ENCODE results near the gene NPEPL1.

Gene NPEPL1

GRCh38 chr20:58708246-58708931 is 15.8 kb downstream of the NPEPL1 start:
- TF ChIP-seq, protein P1, sequence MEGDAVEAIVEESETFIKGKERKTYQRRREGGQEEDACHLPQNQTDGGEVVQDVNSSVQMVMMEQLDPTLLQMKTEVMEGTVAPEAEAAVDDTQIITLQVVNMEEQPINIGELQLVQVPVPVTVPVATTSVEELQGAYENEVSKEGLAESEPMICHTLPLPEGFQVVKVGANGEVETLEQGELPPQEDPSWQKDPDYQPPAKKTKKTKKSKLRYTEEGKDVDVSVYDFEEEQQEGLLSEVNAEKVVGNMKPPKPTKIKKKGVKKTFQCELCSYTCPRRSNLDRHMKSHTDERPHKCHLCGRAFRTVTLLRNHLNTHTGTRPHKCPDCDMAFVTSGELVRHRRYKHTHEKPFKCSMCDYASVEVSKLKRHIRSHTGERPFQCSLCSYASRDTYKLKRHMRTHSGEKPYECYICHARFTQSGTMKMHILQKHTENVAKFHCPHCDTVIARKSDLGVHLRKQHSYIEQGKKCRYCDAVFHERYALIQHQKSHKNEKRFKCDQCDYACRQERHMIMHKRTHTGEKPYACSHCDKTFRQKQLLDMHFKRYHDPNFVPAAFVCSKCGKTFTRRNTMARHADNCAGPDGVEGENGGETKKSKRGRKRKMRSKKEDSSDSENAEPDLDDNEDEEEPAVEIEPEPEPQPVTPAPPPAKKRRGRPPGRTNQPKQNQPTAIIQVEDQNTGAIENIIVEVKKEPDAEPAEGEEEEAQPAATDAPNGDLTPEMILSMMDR (conservative IDR thresholded peaks at IDR 0.05; ENCODE audit: low read length): no peak
- no peak for DNase-seq (ENCODE audit: low read depth)
- no peak overlapping the region for H3K4me3 ChIP-seq (ENCODE audit: low read length)

- no peak for DNase-seq (ENCODE audit: low read depth)
- no peak overlapping the region for H3K4me3 ChIP-seq (ENCODE audit: low read length)
- TF ChIP-seq, protein P1 (conservative IDR thresholded peaks at IDR 0.05; ENCODE audit: low read length): no peak
Observed at GRCh38 chr20:58709013-58709702, 16.6 kb downstream of the NPEPL1 start.

DNA sequence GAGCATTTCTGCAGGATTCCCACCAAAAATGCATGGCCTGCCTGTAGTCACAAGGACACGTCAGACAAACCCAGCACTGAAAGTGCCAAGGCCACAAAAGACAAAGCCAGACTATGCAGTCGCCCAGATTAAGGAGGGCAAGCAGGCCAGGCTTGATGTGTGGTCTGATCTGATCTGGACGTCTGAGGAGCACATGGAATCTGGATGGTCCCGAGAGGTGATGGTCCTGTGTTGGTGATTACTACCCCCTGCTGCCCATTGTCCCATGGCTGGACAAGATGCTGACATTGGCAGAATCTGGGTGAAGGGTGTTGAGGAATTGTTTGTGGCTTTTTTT is 17.1 kb downstream of the NPEPL1 start:
- TF ChIP-seq, protein P1 (conservative IDR thresholded peaks at IDR 0.05; ENCODE audit: low read length): no peak
- DNase-seq (ENCODE audit: low read depth): no peak
- H3K4me3 ChIP-seq (ENCODE audit: low read length): no peak overlapping the region

DNA sequence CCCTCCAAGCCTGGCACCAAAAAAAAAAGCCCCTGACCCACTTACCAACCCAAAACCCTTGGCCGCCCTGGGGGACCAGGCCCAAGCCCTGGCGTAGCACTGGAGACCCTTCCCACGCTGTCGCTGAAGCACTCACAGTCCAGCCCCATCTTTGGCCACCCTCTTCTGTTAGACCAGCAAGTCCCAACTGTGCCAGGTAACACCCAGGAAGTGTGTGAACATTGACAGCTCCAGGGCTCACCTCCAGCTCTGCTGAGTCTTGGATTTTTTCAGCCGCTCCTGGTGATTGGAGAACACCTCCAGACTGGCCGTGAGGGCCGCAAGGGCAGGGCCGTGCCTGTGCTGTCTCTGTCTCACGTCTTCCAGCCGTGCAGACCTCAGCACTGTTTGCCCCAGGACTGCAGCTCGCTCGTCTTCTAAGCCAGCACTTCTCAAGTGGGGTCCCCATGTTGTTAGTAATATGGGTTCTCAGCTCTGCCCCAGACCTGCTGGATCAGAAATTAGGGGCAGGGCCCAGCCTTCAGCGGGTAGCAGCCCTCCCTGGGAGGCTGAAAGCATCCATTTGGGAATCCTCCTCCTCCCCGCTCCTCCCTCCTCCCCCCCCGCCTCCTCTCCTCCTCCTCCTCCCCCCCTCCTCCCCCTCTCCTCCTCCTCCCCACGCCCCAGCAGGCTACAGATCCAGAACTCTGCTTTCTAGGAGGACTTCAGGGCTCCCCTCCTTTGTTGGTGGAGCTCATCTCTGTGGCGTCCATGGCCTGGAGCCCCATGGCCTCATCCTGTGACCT is 18.1 kb downstream of the NPEPL1 start:
- no peak overlapping the region for H3K4me3 ChIP-seq (ENCODE audit: low read length)
- TF ChIP-seq, protein P1 (conservative IDR thresholded peaks at IDR 0.05; ENCODE audit: low read length): no peak
- DNase-seq (ENCODE audit: low read depth): no peak

DNA sequence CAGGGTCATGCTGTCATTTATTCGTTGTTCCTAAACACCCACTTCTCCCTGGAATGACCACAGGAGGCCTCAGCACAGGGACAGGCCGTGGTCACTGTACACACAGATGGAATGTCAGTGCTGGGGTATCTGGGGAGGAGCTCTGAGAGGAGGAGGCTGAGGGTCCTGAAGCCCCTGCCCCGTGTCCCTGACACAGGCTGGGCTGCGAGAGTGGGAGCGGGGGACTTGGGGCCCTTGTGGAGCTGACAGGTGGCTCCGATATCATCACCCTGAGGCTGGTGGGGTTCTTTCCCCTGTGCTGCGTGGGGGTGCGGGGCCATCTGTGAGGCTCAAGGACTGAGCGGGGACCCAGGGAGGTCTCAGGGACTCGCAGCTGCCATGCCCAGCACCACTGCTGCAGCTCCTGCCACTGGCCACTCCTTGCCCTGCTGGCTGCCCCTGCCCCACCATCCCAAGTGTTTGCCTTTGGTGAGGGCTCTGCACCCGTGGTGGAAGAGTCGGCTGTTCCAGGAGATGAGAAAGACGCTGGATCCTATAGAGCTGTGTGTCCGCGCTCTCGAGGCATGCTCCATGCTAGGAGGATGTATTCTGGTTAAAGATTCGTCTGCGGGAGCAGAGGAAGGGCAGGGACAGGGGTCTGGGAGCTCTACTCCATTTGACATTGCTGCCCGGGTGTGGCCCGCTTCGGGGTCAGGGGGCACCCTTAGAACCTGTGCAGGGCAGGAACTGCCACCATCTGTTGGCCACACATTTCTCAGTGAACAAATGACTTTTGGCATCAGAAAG is 18.9 kb downstream of the NPEPL1 start:
- TF ChIP-seq, protein P1 (conservative IDR thresholded peaks at IDR 0.05; ENCODE audit: low read length): no peak
- H3K4me3 ChIP-seq (ENCODE audit: low read length): no peak overlapping the region
- no peak for DNase-seq (ENCODE audit: low read depth)

GRCh38 chr20:58712151-58712791 is 19.7 kb downstream of the NPEPL1 start:
- no peak overlapping the region for H3K4me3 ChIP-seq (ENCODE audit: low read length)
- TF ChIP-seq, protein P1 (conservative IDR thresholded peaks at IDR 0.05; ENCODE audit: low read length): no peak
- DNase-seq (ENCODE audit: low read depth): no peak

All from AG10803 (cell line).